Neural progenitor cell (in vitro differentiated cells): Measurements from ENCODE around the gene CCR1.

Source experiments
- EZH2 ChIP-seq: fragments of 200-600 bp; sonication (generic); IDR thresholded peaks from 2 replicates; pipeline ENCODE4 v1.6.1; 2017; ENCODE audit warnings: antibody characterized with exemption, mild to moderate bottlenecking, moderate library complexity
- TF ChIP-seq, protein P1 (sequence below): fragments of 200-600 bp; sonication (generic); IDR thresholded peaks from 2 replicates; pipeline ENCODE4 v1.5.1; 2017; ENCODE audit warnings: antibody characterized with exemption, mild to moderate bottlenecking

DNA sequence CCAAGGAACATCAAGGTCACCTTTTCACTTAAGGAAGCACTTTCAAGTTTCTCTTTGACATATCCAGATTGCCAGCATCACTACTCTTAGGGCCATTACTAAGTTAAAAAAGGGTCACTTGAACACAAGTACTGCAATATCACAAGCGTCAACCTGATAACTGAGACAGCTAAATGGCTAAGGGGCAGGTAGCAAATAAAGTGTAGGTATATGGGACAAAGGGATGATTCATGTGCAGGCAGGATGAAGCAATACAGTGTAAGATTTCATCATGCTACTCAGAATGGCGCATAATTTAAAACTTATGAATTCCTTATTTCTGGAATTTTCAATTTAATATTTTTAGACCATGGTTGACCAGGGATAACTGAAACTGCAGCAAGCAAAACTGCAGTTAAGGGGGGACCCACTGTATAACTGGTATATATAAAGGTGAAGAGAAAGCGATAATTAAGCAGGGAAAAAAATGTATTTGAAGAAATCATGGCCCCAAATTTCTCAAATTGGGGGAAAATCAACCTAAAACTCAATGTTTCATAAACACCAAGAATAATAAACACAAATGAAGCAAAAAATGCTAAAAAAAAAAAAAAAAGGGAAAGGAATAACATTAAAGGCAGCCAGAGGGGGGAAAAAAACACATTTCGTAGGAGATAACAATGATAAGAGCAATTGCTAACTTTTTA, 13.1 kb downstream of the CCR1 start:
- TF ChIP-seq EZH2 = no peak
- TF ChIP-seq, protein P1, sequence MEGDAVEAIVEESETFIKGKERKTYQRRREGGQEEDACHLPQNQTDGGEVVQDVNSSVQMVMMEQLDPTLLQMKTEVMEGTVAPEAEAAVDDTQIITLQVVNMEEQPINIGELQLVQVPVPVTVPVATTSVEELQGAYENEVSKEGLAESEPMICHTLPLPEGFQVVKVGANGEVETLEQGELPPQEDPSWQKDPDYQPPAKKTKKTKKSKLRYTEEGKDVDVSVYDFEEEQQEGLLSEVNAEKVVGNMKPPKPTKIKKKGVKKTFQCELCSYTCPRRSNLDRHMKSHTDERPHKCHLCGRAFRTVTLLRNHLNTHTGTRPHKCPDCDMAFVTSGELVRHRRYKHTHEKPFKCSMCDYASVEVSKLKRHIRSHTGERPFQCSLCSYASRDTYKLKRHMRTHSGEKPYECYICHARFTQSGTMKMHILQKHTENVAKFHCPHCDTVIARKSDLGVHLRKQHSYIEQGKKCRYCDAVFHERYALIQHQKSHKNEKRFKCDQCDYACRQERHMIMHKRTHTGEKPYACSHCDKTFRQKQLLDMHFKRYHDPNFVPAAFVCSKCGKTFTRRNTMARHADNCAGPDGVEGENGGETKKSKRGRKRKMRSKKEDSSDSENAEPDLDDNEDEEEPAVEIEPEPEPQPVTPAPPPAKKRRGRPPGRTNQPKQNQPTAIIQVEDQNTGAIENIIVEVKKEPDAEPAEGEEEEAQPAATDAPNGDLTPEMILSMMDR = no peak
